ENCODE results near the gene NALCN.

The NALCN gene

GRCh38 chr13:101271681-101272245 is 144.5 kb downstream of the NALCN start:
- no peak for DNase-seq

GRCh38 chr13:101267656-101268055 is 148.7 kb downstream of the NALCN start:
- no peak for DNase-seq

GRCh38 chr13:101265934-101266333 is 150.4 kb downstream of the NALCN start:
- DNase-seq, result no peak

GRCh38 chr13:101264931-101265330 is 151.4 kb downstream of the NALCN start:
- DNase-seq, result no peak

- DNase-seq, result no peak
These were observed 154.0 kb downstream of the NALCN start for GRCh38 chr13:101262306-101262705.

- no peak for DNase-seq
These were observed 157.8 kb downstream of the NALCN start for GRCh38 chr13:101258509-101258908.

- DNase-seq, result peak; percentile 29
These were observed 158.2 kb downstream of the NALCN start for GRCh38 chr13:101258071-101258470.

GRCh38 chr13:101248739-101249514 is 167.4 kb downstream of the NALCN start:
- no peak for DNase-seq

DNA sequence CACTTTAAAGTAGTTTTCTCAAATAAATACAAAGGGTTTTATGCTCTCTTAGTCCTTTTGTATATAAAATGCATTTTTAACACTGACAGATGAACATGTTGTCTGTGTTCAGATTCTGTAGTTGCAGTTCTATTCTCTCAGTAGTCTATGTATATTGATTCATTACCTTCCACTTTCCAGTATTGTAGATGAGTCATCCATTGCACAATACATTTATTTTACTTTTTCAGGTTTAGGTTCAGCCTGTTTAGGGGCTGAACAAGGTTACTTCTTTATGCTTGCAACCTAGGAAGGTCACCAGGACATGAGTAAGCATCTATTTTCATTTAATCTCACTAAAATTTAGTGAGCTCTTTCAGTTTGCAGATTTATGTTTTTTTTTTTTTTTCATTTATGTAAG is 173.6 kb downstream of the NALCN start:
- DNase-seq, result no peak

- no peak for DNase-seq
These were observed 177.8 kb downstream of the NALCN start for GRCh38 chr13:101238555-101238954.

- no peak for DNase-seq
These were observed 184.4 kb downstream of the NALCN start for GRCh38 chr13:101231751-101232428.

- no peak for DNase-seq
These were observed 185.9 kb downstream of the NALCN start for GRCh38 chr13:101230271-101230890.

- DNase-seq, result no peak
These were observed 196.6 kb downstream of the NALCN start for GRCh38 chr13:101219609-101220265.

DNA sequence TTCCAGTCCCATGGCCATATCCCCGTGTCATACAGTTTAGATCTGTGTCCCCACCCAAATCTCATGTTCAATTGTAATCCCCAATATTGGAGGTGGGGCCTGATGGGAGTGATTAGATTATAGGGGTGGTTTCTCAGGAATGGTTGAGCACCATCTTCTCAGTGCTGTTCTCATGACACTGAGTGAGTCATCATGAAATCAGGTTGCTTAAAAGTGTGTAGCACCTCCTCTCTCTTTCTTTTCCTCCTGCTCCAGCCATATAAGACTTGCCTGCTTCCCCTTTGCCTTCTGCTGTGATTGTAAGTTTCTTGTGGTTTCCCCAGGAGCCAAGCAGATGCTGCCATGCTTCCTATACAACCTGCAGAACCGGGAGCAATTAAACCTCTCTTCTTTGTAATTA is 197.8 kb downstream of the NALCN start:
- no peak for DNase-seq

DNA sequence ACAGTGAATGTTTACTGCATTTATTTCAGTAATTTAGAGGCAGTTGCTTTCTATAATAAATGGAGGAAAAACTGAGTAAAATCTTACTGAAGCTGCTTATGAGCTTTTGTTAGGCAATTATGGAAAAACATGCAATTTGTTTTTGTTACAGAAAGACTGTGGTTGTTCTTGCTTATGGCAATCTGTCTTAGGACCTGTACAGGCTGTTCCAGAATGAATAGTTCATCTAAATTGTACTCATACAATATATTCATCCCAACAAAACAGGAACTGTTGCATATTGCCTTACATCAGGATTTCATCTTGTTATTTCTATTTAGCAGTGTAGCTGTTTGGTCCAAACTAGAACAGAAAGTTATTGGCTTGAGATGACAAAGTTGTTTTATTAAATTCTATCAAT is 199.2 kb downstream of the NALCN start:
- DNase-seq, result no peak

DNA sequence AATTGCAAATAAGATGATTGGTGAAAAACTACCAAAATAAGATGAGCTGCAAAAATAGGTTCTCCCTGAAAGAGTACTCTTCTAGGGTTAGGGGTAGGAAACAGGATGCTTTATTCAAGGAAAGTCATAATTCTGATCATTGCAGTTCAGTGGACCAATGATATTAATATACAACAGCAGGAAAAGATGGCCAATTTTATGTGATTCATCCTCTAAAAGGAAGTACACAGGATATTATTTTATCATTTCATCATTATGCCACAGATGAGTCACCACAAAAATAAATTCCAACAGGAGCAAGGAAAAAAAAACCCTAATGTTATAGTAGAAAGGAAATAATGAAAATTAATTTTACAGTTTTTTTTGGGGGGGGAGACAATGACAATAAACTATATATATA is 205.0 kb downstream of the NALCN start:
- DNase-seq, result no peak

GRCh38 chr13:101210774-101211173 is 205.5 kb downstream of the NALCN start:
- no peak for DNase-seq

DNA sequence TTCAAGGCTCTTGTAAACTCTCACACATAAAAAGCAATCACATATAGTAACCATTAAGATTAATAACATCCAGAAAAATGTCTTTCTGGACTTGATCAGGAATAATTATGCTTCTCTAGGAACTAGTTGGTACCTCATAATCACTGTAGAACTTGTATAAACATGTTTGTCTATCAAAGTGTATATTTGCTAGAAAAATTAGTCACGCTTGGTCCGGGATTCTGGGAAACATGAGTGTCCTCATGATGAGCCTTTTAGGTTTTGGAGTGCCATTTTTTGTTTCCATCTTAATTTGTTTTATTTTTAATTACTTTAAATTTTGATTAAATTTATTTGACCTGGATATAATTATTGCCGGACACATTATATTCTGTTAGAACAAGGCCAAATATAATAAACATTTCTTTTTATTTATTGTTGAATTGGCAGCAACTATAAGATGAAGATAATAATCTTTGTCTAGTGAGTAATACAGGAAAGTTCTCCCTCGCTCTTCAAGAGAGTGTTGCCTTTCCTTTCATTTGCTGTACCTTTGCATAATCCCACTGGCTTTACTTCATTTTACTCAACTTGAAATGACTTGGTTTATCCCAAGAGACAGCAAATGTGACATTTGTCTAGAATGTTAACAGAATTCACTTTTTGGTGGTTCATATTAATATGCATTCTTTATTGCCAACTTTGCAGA is 207.0 kb downstream of the NALCN start:
- DNase-seq, result no peak

DNA sequence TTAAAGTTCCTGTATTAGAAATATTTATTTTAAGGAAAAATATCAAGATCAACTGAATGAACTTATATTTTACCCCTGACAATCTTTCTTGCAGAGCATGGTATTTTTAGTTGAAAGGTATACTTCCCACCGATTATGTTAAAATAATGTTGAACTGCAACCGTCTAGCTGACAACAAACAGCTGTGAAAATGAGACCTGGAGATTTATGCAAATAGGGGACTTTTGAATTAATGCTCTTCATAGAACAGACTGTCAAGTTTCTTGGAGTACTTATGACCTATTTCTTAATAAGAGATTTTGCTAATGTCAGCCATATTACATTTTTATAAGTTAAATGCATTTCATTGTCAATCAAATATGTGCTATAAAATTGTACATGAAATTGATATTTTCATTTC is 210.9 kb downstream of the NALCN start:
- DNase-seq, result no peak

DNA sequence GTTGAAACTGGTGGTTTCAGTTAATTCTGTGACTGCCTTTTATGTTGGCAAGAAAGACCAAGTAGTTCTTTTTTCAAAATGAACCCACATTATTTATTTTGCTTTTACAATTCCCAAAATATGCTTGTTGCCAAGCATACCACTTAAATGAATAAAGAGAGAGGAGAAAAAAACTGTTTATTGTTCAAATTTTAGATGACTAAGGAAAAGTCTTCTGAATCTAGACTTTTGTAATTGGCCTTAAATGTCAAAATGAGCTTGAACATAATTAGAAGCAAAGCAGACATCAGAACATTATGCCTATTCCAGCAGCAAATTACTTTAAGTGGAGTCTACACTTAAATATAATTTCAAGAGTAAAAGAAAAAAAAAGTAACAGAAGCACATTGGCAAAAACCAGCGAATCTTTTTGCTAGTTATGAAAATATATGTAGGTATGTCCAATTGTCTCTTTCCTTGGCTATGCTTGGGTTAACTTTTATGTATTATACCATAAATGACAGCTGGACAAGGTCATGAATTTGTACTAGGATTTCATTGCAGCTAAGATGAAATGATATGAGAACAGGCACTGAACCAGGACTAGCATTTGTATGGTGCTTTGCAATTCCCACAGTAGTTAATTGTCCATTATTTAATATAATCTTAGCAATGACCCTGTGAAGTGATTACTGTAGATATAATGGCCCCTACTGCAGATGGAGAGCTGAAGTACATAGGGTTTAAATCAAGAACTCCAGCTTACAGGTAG is 211.9 kb downstream of the NALCN start:
- DNase-seq, result no peak

GRCh38 chr13:101202590-101202989 is 213.7 kb downstream of the NALCN start:
- DNase-seq, result no peak

DNA sequence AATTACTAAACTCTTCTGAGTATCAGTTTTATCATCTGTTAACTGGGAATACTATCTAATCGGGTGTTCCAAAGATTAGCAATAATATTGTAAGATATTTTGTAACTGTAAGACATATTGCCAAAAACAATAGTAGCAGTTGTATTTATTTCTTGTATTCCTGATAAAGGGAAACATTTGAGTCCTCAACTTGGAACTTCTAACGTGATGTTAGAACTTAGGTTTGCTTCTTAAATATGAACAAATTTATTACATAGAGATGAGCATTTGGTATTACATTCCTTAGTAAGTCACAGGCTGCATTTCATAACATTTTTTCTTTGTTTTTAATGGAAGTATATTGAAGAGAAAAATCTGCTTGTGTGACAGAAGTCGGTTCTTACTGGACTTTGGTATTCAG is 225.3 kb downstream of the NALCN start:
- no peak for DNase-seq
